KMS-11 (cell line): Measurements from ENCODE around the gene HPSE2.

Source experiments
- H2AFZ ChIP-seq: fragments of 200-600 bp; sonication (generic); 2 replicates; pipeline ENCODE4 v1.6.1; 2016; ENCODE audit warnings: antibody characterized with exemption, mixed run types, low read depth
- H3K27ac ChIP-seq: fragments of 200-600 bp; sonication (generic); 2 replicates; pipeline ENCODE4 v1.6.1; 2016; ENCODE audit warnings: mild to moderate bottlenecking, mixed run types
- H3K27me3 ChIP-seq: fragments of 200-600 bp; sonication (generic); 2 replicates; pipeline ENCODE4 v1.6.1; 2017; ENCODE audit warnings: mild to moderate bottlenecking, low read depth, mixed run types, moderate library complexity; ENCODE audit not compliant: insufficient read depth
- H3K36me3 ChIP-seq: fragments of 200-600 bp; sonication (generic); 2 replicates; pipeline ENCODE4 v1.6.1; 2017; ENCODE audit warnings: mild to moderate bottlenecking, mixed run types; ENCODE audit not compliant: insufficient read depth
- H3K4me1 ChIP-seq: fragments of 200-600 bp; sonication (generic); 2 replicates; pipeline ENCODE4 v1.6.1; 2016; ENCODE audit warnings: mild to moderate bottlenecking, low read depth, mixed run types; ENCODE audit not compliant: poor library complexity, severe bottlenecking
- H3K4me2 ChIP-seq: fragments of 200-600 bp; sonication (generic); 2 replicates; pipeline ENCODE4 v1.7.0; 2016; ENCODE audit warnings: mild to moderate bottlenecking, mixed run types
- H3K4me3 ChIP-seq: fragments of 200-600 bp; sonication (generic); IDR thresholded peaks from 2 replicates; pipeline ENCODE4 v1.6.1; 2017; ENCODE audit warnings: low read depth, low read length, mixed read lengths; ENCODE audit not compliant: insufficient read depth
- H3K79me2 ChIP-seq: fragments of 200-600 bp; sonication (generic); 2 replicates; pipeline ENCODE4 v1.6.1; 2016; ENCODE audit warnings: low read depth, mixed run types; ENCODE audit not compliant: insufficient read depth
- H3K9ac ChIP-seq: fragments of 200-600 bp; sonication (generic); 2 replicates; pipeline ENCODE4 v1.6.1; 2016; ENCODE audit warnings: mild to moderate bottlenecking, mixed run types
- H4K20me1 ChIP-seq: fragments of 200-600 bp; sonication (generic); 2 replicates; pipeline ENCODE4 v1.6.1; 2016; ENCODE audit warnings: mild to moderate bottlenecking, mixed run types; ENCODE audit not compliant: insufficient read depth
- TF ChIP-seq, protein P1 (sequence below): fragments of 200-600 bp; sonication (generic); conservative IDR thresholded peaks from 2 replicates; pipeline ENCODE4 v1.6.1; 2017; ENCODE audit warnings: low read depth, mild to moderate bottlenecking, antibody characterized with exemption, low read length, moderate library complexity, mixed read lengths

HPSE2 gene

DNA sequence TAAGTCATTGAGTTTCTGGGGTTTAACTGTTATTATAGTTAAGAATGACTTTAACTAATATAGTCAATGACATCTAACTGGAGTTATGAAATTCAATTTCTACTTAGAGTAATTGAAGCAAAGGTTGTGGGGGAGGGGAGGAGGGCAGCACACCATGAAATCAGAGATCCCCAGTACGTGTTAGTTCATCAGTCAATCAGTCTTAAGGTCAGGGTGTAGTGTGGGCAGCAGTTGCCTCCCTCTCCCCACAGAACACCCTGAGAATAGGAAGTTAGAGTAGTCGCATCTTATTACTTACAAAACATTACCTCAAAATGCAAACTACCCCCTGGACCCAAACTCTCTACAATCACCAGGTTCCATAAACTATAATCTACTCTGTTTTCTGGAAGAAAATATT lies 781.9 kb downstream of the HPSE2 start:
- no peak overlapping the region for H3K4me2 ChIP-seq
- H2AFZ ChIP-seq, result no peak overlapping the region
- H3K36me3 ChIP-seq, result no peaks in the 10 kb centered on the region
- no peaks in the 10 kb centered on the region for H3K27me3 ChIP-seq
- no peak overlapping the region for H3K9ac ChIP-seq
- H3K4me3 ChIP-seq, result no peak overlapping the region
- no peak overlapping the region for H3K27ac ChIP-seq
- no peaks in the 10 kb centered on the region for H3K79me2 ChIP-seq
- TF ChIP-seq, protein P1, sequence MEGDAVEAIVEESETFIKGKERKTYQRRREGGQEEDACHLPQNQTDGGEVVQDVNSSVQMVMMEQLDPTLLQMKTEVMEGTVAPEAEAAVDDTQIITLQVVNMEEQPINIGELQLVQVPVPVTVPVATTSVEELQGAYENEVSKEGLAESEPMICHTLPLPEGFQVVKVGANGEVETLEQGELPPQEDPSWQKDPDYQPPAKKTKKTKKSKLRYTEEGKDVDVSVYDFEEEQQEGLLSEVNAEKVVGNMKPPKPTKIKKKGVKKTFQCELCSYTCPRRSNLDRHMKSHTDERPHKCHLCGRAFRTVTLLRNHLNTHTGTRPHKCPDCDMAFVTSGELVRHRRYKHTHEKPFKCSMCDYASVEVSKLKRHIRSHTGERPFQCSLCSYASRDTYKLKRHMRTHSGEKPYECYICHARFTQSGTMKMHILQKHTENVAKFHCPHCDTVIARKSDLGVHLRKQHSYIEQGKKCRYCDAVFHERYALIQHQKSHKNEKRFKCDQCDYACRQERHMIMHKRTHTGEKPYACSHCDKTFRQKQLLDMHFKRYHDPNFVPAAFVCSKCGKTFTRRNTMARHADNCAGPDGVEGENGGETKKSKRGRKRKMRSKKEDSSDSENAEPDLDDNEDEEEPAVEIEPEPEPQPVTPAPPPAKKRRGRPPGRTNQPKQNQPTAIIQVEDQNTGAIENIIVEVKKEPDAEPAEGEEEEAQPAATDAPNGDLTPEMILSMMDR, result no peak
- H4K20me1 ChIP-seq, result no peaks in the 10 kb centered on the region
- H3K4me1 ChIP-seq, result no peaks in the 10 kb centered on the region

DNA sequence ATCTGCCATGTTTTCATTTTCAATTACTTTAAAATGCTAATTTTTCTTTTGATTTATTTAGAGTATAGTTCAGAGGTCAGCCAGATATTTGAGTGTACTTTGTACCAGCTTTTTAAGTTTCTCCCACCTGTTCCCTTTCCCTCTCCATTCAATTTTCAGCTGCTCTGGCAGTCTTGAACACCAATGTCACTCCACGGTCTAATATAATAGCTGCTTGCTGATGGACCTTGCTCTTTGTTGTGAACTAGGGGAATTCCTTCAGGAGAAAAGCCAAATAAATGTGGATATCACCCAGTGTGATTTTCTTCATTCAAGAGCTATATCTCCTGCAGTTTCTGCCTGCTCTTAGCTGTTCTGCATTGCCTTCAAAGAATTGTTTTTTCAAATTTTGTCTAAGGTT lies 785.0 kb downstream of the HPSE2 start:
- H3K79me2 ChIP-seq, result peaks cover 9% of the 10 kb centered on the region
- TF ChIP-seq, protein P1, result no peak
- no peaks in the 10 kb centered on the region for H3K27me3 ChIP-seq
- H3K27ac ChIP-seq, result no peak overlapping the region
- no peak overlapping the region for H3K4me2 ChIP-seq
- no peak overlapping the region for H3K9ac ChIP-seq
- H4K20me1 ChIP-seq, result no peaks in the 10 kb centered on the region
- H3K36me3 ChIP-seq, result no peaks in the 10 kb centered on the region
- H2AFZ ChIP-seq, result no peak overlapping the region
- peaks cover 11% of the 10 kb centered on the region for H3K4me1 ChIP-seq
- no peak overlapping the region for H3K4me3 ChIP-seq

DNA sequence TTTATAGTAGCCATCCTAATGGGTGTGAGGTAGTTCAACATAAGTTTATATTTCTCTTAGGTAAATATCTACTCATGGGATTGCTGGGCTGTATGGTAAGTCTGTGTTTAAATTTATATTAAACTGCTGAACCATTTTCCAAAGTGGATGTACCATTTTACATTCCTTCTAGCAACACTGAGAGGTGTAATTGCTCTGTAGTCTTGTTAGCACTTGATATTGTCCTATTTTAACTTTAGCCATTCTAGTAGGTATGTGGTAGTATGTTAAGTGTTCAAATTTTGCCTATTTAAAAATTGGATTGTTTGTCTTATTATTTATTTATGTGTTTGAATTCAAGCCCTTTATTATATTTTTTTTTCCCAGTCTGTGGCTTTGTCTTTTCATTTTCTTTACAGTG lies 786.4 kb downstream of the HPSE2 start:
- no peaks in the 10 kb centered on the region for H3K27me3 ChIP-seq
- H3K36me3 ChIP-seq, result no peaks in the 10 kb centered on the region
- no peak overlapping the region for H2AFZ ChIP-seq
- H3K9ac ChIP-seq, result no peak overlapping the region
- peaks cover 11% of the 10 kb centered on the region for H3K4me1 ChIP-seq
- no peak overlapping the region for H3K4me2 ChIP-seq
- TF ChIP-seq, protein P1, result no peak
- no peak overlapping the region for H3K27ac ChIP-seq
- no peak overlapping the region for H3K4me3 ChIP-seq
- H3K79me2 ChIP-seq, result peaks cover 9% of the 10 kb centered on the region
- no peaks in the 10 kb centered on the region for H4K20me1 ChIP-seq

DNA sequence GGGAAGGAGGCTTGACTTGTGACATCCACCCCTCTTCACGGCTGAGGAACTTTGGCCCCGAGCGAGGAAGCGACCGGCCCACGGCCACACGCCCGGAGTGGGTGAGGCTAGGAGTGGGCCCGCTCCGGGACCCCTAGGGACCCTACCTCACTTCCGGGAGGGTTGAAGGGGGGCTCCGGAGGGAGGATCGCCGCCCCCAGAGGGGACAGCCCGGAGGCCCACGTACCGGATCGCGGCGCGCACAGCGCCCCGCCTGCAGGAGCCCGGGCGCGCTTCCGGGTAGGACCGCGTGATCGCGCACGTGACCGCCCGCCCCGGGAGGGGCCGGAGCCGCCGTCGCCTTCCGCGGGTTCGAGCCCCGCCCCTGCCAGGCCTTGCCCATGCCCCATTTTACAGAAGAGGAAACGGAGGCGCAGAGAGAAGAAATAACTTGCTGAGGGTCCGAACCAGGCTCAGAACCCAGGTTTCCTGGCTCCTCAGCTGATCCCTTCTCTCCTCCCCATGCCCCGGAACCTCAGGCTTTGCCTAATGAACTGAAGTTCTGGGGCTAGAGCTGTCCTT lies 788.9 kb downstream of the HPSE2 start, which contains the start of gene HPS1:
HPS1 (minus strand) TSS at position 275 of the 561 bp plus-strand sequence. CDS start 3,695 bp downstream, outside the sequence.
- H4K20me1 ChIP-seq, result no peaks in the 10 kb centered on the region
- no peaks in the 10 kb centered on the region for H3K27me3 ChIP-seq
- H2AFZ ChIP-seq, result peak within 1 kb of the TSS; percentile 100
- no peaks in the 10 kb centered on the region for H3K36me3 ChIP-seq
- peaks cover 11% of the 10 kb centered on the region for H3K4me1 ChIP-seq
- H3K79me2 ChIP-seq, result peaks cover 9% of the 10 kb centered on the region
- H3K27ac ChIP-seq, result peak within 1 kb of the TSS; percentile 51
- H3K4me2 ChIP-seq, result peak within 1 kb of the TSS; percentile 95
- H3K9ac ChIP-seq, result peak within 1 kb of the TSS; percentile 92
- no peak within 1 kb of the TSS for H3K4me3 ChIP-seq
- TF ChIP-seq, protein P1, result no peak
